ENCODE measurements around the gene RBM14.
"Not testable (repeated sequence)": the region's sequence is repeated elsewhere in the genome, so short reads cannot be mapped to it uniquely, and the experiment has no call there.

The RBM14 gene, protein sequence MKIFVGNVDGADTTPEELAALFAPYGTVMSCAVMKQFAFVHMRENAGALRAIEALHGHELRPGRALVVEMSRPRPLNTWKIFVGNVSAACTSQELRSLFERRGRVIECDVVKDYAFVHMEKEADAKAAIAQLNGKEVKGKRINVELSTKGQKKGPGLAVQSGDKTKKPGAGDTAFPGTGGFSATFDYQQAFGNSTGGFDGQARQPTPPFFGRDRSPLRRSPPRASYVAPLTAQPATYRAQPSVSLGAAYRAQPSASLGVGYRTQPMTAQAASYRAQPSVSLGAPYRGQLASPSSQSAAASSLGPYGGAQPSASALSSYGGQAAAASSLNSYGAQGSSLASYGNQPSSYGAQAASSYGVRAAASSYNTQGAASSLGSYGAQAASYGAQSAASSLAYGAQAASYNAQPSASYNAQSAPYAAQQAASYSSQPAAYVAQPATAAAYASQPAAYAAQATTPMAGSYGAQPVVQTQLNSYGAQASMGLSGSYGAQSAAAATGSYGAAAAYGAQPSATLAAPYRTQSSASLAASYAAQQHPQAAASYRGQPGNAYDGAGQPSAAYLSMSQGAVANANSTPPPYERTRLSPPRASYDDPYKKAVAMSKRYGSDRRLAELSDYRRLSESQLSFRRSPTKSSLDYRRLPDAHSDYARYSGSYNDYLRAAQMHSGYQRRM

DNA sequence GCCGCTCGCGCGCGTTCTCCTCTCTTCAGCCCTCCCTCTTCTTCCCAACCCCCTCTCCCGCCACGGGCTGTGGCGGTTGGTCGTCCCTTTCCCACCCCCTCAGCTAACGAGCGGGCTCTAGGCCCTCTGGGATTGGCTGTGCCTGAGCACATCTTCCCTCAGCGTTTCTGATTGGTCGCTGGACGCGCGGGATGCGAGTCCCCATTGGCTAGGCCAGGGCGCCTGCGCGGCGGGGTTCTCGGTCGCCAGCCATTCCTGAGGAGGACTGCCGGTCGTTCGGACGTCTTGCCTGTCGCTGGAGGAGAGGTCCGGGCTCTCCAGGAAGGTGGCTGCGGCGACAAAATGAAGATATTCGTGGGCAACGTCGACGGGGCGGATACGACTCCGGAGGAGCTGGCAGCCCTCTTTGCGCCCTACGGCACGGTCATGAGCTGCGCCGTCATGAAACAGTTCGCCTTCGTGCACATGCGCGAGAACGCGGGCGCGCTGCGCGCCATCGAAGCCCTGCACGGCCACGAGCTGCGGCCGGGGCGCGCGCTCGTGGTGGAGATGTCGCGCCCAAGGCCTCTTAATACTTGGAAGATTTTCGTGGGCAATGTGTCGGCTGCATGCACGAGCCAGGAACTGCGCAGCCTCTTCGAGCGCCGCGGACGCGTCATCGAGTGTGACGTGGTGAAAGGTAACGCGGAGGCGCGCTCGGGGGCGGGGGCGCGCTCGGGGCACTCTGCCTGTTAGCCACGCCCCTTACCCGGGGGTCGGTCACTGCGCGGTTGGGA lies at the start of gene RBM14:
RBM14 (plus strand) TSS at position 252 of the 776 bp plus-strand sequence; CDS start at position 343, 91 bp downstream.
- peak; percentile 99 for DNase-seq

DNA sequence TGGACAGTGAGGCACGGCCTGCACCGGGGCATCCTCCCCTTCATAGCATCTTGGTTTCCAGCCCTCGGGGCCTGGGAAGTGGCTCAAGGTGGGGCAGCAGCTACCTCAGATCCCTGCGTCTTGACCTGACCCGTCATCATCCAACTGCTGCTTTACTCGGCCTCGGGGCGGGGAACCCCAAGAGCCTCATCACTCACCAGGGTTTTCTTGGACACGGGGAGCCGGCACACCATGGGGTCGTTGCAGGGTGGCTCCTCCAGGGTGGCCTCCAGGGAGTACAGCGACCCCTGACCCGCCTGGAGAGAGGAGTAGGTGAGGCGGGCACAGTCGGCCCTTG lies 48.7 kb upstream of the RBM14 start:
- no peak for DNase-seq

DNA sequence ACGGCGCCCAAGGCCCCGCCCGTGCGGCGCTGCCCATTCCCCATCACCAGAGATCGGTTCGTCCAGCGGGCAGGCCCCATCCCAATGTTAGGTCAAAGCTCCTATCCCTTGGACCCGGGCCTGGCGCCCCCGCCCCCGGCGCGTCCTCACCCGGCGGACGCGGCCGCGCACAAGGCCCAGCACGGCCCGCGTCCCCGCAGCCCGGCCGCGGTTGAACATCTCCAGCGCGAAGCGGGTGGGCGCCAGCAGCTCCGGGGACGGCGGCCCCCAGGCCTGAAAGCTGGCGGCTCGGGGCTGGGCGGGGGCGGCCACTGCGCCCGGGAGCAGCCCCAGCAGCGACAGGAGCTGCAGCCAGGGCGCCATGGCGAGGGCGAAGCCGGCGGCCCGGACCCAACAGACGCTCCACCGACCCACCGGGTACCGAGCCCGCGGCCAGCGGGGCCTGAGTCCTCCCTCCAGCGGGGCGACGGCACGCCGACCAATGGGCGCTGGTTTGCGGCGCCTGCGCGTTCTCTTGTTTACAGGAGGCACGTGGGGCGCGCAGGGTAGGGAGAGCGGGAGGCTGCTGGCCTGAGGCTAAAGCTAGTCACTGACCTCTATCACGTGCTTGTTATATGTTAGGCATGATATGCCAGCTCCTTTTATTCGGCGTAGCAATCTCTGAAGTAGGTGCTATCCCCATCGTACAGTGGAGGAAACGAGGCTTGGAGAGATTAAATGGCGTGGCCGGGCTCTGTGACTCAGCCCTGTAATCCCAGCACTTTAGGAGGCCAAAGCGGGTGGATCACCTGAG lies 48.1 kb upstream of the RBM14 start, which contains the start of gene CTSF:
CTSF (minus strand) TSS at position 483 of the 793 bp plus-strand sequence; CDS start at position 363, 120 bp downstream.
- DNase-seq: peak; percentile 78

DNA sequence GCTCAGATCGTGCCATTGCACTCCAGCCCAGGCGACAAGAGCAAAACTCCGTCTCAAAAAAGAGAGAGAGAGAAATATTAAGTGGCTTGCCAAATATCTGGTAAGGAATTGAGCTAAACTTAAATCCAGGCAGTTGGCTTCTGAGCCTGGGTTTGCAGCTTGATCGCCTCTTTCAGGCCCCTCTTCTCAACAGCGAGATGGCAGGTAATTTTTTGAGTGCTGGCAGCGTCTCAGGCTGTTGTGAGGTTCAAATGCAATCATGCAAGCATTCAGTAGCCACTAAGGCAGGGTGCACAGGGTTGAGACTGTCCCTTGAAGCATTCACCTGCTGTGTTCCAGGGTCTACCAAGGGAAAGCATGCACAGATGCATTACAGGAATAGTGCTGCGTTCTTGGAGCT lies 47.4 kb upstream of the RBM14 start:
- no peak for DNase-seq

DNA sequence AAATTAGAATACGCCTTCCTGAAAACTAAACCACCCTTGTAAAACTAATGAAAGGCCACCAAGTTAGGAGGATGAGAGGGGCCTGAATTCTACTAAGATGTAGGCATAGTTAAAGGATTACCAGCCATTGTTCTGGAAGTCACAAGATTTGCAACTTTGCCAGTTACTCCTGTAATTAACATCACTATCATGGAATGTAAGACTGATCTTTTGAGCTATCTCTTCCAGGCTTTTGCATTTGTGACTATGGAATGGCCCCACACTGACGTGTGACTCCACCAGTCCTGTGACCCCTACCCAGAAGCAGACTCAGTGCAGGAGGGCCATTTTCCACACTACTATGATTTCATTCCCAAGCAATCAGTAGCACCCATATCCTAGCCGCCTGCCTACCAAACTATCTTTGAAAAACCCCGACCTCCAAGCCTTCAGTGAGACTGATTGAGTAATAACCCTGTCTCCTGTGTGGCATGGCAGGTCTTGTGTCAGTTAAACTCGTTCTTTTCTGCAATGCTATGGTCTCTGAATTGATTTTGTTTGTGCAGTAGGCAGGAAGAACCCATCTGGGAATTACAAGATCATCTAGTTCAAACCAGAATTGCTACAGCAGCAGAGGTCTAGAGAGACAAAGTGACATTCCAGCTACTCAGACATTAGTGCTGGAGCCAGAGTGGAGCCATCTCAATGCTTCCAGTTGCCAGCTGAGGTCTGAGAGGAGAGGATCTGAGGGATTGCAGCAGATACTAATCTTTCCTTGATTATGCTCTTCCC lies 46.2 kb upstream of the RBM14 start:
- DNase-seq: no peak

DNA sequence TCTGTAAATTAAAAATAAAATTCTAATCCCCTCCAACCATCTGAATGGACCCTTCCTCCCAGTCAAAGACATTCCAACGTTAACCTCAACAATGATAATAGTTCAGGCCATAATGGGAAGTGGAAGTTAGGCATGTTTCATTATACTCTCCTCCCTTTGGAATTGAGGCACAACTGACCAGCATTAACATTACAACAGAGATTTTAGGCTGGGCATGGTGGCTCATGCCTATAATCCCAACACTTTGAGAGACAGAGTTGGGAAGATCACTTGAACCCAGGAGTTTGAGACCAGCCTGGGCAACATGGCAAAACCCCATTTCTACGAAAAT lies 45.6 kb upstream of the RBM14 start:
- DNase-seq: no peak

DNA sequence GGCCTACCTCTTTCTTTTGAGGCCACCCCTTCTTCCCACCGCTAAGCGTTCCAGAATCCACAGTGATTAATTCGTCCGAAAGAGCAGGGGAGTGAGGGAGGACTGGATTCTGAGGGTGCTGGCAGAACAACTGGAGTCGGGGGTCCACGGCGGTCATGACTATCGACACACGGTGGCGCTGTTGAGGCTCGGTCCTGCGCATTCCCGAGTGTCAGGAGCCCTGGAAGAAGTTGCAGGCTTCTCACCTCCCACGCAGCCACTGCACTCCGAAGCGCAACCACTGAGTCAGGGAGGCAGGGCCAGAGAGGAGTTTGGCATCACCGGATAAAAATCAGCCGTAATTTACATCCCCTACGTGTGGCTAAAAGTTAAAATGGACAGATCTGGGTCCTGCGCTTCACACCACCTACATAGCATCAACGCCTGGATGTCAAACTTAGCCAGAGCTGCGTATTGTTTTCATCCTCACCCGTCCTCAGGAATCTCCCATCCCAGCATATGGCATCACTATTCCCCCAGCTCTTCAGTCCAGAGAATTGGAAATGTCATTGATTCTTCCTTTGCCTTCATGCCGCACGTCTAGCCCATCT lies 37.3 kb upstream of the RBM14 start:
- DNase-seq: peak; percentile 71 to 79

DNA sequence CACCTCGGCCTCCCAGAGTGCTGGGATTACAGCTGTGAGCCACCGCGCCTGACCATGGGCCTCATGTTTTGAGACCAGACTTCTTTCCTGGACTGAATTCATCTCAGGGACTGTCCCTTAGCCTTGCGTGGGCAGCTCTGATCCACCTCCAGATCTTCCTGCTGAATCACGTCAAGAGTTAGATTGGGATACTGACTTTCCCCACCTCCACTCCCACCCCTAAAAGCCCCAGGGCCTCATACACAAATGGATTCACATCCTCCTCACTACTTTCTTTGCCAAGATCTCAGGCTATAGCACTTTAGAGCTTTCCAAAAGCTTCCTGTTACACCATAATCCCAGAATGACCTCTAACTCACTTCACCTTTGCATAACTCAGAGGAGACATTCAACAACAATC lies 35.6 kb upstream of the RBM14 start:
- DNase-seq: no peak

DNA sequence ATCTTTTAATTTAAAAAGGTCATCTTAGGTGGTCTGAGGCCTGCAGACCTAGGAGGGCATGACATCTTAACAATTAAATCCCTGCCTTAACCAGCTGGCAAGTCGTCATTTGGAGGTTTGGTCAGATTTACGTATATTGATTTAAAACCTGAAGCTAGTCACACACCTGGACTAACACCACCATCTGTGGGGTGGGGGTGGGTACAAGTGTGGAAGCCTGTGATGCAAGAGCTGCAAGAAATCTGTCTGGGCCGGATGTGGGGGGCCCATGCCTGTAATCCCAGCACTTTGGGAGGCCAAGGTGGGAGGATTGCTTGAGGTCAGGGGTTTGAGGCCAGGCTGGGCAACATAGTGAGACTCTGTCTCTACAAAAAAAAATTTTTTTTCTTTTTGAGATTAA lies 35.2 kb upstream of the RBM14 start:
- no peak for DNase-seq

DNA sequence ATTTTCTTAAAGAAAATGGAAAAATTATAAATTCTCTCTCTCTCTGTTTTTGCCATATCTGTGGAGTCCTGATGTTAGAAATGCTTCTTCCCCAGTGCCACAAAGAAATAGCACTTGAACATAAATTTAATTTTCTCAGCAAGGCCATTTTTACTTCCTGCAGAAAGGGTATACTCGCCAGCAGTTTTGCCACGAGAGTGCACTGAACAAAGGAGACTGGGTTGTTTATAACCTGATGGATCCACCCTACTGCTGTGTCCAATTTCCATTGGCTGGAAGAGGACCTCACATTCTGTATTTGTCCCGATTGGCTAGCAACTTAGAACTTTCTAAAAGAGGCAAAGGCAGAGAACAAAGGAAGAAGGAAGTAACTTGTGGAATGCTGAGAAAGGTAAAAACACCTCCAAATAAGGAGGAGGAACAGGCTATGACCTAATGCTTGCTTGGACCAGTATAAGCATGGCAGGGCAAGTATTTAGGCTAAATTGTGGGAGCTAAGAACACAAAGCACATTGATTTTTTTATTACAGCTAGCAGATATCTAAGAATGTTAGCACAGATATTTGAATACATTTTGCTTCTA lies 33.8 kb upstream of the RBM14 start:
- not testable (repeated sequence) for DNase-seq

DNA sequence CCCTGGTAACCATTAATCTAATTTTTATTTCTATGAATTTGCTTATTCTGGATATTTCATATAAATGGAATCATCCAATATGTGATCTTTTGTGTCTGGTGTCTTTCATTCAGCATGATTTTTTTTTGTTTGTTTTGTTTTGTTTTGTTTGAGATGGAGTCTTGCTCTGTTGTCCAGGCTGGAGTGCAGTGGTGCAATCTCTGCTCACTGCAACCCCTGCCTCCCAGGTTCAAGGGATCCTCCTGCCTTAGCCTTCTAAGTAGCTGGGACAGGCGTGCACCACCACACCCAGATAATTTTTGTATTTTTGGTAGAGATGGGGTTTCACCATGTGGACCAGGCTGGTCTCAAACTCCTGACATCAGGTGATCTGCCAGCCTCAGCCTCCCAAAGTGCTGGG lies 31.0 kb upstream of the RBM14 start:
- not testable (repeated sequence) for DNase-seq

DNA sequence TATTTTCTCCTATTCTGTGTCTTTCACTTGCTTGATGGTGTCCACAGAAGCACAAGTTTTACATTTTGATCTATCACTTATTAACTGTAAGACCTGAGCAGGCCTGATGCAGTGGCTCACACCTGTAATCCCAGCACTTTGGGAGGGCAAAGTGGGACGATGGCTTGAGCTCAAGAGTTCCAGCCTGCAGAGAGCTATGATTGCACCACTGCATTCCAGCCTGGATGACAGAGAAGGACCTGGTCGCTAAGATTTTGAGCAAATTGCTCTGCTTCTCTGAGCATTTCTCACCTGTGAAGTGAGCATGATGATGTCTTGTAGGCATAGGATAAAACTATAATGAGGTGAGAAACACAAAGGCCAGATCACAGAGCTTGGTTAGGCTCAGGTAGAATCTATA lies 30.3 kb upstream of the RBM14 start:
- DNase-seq: no peak

DNA sequence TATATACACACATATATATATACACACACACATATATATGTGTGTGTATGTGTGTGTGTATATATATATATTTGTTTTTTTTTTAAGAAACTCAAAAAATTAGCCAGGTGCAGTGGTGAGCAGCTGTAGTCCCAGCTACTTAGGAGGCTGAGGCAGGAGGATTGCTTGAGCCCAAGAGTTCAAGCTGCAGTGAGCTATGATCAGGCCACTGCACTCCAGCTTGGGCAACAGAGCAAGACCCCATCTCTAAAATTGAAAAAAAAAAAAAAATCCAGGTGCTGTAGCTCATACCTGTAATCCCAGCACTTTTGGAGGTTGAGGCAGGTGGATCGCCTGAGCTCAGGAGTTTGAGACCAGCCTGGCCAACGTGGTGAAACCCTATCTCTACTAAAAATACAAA lies 27.1 kb upstream of the RBM14 start:
- DNase-seq: not testable (repeated sequence)

DNA sequence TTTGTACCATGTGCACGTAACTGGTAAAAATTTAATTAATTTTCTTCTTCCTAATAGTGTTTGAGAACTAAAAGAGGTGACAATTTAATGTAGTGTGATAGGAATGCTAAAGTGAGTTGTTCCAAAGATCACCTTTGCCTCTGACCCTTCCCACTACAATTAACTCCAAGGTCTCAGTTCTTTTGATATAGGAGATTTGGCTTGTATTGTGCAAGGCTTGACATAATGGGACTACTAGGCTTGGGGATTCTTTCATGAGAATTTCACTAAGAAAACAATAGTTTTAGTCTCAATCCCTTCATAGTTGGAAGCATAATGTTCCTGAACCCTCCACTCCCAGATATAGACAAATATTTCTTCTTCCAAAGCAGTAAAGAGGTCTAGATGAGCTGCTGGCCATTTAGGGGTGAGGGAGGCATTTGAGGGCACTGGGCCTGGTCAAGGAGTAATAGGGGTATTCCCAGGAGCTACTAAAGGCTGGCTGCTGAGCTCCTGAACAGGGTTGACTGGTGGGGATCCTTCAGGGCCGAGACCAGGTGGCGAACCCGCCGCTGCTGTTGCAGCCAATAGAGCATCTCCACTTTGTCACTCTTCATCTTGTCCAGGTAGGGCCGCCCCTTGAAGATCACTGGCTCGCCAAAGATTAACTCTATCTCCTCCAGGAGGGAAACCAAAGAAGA lies 26.3 kb upstream of the RBM14 start:
- no peak for DNase-seq

DNA sequence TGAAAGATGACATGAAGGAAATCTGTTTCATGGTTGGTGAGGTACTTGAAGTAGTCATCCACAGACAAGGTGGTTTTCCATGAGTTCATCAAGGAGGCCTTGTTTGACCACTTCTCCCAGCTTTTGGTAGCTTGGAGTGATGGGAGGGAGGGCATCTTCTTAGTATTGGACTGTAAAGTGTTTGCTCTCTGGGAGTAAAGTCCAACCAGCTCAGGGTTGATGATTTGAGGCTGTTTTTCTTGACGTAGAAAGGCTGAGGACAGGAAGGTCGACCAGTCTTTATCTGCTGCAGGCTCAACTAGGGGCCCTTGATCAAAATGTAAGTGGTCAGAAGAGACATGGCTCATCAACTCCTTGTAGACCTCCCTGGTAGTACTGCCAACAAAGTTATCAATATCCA lies 25.3 kb upstream of the RBM14 start:
- no peak for DNase-seq

DNA sequence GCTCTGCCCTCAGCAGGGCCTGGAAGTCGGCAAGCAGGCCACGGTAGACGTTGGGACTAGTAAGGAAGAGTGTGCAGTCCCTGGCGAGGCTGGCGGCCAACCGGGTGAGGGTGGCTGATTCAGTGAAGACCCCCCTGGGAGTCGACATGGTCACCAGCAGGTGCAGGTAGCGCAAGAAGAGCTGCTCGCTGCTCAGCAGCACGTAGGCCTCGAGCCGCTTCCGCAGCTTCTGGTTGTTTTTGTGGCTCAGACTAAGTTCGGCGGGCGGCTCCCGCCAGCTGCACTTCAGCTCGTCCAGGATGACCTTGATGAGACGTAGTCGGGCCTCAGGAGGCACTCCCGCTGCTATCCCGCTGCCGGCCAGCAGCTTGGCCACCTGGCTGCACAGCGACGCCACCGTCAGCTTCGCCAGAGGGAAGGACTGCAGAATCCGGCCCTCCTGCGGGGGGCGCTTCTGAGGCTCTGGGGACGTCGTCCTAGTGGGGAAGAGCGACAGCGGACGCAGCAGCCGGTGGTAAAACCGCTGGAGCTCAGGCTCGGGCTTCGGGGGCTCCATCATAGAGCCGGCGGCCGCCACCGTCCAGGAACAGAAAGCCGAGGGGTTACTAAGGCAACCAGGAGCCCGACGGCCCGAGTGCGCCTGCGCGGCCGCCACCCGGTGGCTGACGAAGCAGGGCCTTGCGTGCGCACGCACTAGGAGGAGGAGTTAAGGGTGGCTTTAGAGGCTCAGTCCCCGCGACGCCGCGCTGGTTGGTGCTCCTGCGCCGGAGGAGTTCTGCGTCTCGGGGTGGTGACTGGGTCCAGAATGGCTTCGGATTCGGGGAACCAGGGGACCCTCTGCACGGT lies 23.8 kb upstream of the RBM14 start, which contains the start of the genes CCDC87 and CCS:
CCDC87 (minus strand) TSS at position 607 of the 846 bp plus-strand sequence; CDS start at position 559, 48 bp downstream.
CCS (plus strand) TSS at position 729 of the 846 bp plus-strand sequence; CDS start at position 806, 77 bp downstream.
- DNase-seq: peak; percentile 99

DNA sequence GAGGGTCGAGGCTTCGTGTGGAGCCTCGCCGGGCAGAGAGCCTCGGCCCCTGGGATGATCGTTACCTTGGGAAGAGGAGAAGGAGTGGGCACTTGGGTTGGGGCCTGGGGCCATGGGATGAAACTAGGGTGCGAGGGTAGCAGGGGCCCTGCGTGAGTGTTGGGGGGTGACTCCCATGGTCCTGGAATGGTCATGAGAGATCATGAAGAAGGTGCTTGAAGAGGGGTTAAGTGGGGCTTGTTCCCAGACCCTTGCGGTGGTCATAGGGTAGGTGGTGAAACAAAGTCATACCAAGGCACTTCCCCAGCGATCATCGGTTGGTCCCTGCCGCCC lies 23.2 kb upstream of the RBM14 start:
- no peak for DNase-seq

DNA sequence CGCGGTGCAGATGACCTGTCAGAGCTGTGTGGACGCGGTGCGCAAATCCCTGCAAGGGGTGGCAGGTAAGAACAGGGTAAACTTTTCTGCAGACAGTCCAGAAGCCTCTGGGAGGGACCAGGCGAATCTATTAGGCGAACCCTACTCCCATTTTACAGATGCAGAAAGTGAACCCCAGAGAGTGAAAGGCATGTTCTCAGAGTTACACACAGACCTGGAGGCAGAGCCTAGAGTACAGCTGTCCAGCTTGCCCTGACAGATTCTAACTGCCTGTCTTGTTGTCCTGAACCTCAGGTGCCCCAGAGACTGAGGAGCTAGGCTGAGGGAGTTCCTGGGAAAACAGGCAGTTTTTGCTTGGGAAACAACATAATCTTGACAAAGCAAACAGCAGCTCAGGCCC lies 22.8 kb upstream of the RBM14 start:
- no peak for DNase-seq

DNA sequence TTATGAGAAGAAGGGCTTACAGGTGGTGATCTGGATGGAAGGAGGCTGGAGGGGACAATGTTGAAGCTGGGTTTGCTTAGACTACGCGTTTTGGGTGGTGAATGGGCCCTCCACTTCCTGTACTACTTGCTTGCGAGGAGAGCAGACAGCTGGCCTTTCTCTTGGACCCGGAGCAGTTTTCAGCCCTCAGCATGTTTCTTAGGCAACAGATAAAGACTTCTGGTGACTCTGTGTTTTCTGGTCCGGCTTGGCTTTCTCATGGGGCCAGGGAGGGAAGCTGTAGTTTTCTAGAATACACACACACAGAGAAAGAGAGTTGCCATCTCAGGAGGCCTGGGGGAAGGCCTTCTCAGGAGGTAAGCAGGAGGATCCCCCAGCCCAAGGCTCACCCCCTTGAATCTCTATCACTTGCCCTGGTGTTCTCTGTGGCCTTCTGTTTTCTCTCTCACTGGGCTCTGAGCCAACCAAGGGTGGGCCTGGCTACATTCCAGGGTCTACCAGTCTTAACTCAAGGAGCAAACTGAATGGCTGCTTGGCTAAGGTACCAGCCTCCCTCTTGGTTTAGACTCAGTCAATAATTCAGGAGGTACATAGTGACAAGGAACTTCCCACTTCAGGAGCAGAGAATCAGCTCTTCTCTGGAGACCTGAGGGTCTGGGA lies 21.1 kb upstream of the RBM14 start:
- DNase-seq: no peak
